Smooth muscle cell (in vitro differentiated cells): Measurements from ENCODE around the gene ERO1A. TPM values are rescaled to one million over a fixed set of nuclear protein-coding genes. Genes with fewer than 3 reads are reported as not detected.
A peak's percentile ranks its signal among the peaks of the same experiment; 100 is the strongest.

Experiments
- DNase-seq: peaks from one replicate; lab custom pipeline; 2025; ENCODE audit not compliant: unreplicated experiment; lab: John Stamatoyannopoulos, UW
- H2AFZ ChIP-seq: fragments of 200-600 bp; sonication (generic); 2 replicates; pipeline ENCODE4 v1.6.0; 2016; ENCODE audit warnings: antibody characterized with exemption, low read depth, mild to moderate bottlenecking
- H3F3A ChIP-seq: fragments of 200-600 bp; sonication (generic); 2 replicates; pipeline ENCODE4 v1.6.0; 2017; ENCODE audit warnings: antibody characterized with exemption, low read depth
- H3K27ac ChIP-seq: fragments of 200-600 bp; sonication (generic); 2 replicates; pipeline ENCODE4 v1.5.1; 2016; ENCODE audit warnings: low read depth, mild to moderate bottlenecking
- H3K27me3 ChIP-seq: fragments of 200-600 bp; sonication (generic); 2 replicates; pipeline ENCODE4 v1.6.1; 2016; ENCODE audit warnings: low read depth, mild to moderate bottlenecking
- H3K36me3 ChIP-seq: fragments of 200-600 bp; sonication (generic); 2 replicates; pipeline ENCODE4 v1.5.1; 2016; ENCODE audit warnings: low read depth
- H3K4me1 ChIP-seq: fragments of 200-600 bp; sonication (generic); 2 replicates; pipeline ENCODE4 v1.5.1; 2016; ENCODE audit warnings: low read depth
- H3K4me2 ChIP-seq: fragments of 200-600 bp; sonication (generic); 2 replicates; pipeline ENCODE4 v1.6.0; 2016; ENCODE audit warnings: mild to moderate bottlenecking
- H3K4me3 ChIP-seq: fragments of 200-600 bp; sonication (generic); 2 replicates; pipeline ENCODE4 v1.5.1; 2016; ENCODE audit warnings: mild to moderate bottlenecking
- H3K79me2 ChIP-seq: fragments of 200-600 bp; sonication (generic); 2 replicates; pipeline ENCODE4 v1.6.0; 2016; ENCODE audit warnings: low read depth, mild to moderate bottlenecking
- H3K9ac ChIP-seq: fragments of 200-600 bp; sonication (generic); 2 replicates; pipeline ENCODE4 v1.6.0; 2016; ENCODE audit warnings: low read depth
- H3K9me3 ChIP-seq: fragments of 200-600 bp; sonication (generic); replicated peaks from 2 replicates; pipeline ENCODE4 v1.5.1; 2016; ENCODE audit warnings: low read depth
- H4K20me1 ChIP-seq: fragments of 200-600 bp; sonication (generic); 2 replicates; pipeline ENCODE4 v1.6.0; 2016; ENCODE audit warnings: low read depth
- WGBS: methylation state at CpG from one replicate; pipeline ENCODE4 v1.1.7; 2016; ENCODE audit warnings: low lambda C conversion rate; 5-methylcytosine and 5-hydroxymethylcytosine counted together
- polyA plus RNA-seq: library from polyadenylated mRNA; unstranded; fragments of >200 nt; fragmentation: Nextera tagmentation; extraction: Ambion mirVana; gene quantifications from 2 replicates; pipeline ENCODE4 v1.2.1, GENCODE V29; 2016
- total RNA-seq: library from RNA; depleted of rRNA; stranded (reverse); fragments of >200 nt; gene quantifications from 2 replicates; pipeline ENCODE4 v1.2.3, GENCODE V29; 2014
- TF ChIP-seq, protein P1 (sequence below): fragments of 200-600 bp; sonication (generic); IDR thresholded peaks from 2 replicates; pipeline ENCODE4 v1.5.1; 2017; ENCODE audit warnings: borderline replicate concordance, mild to moderate bottlenecking, antibody characterized with exemption; ENCODE audit not compliant: insufficient read depth, poor library complexity, severe bottlenecking

The ERO1A gene
- total and polyA plus RNA-seq, 2 experiments from 2014 or later: 68.1 to 105 TPM

- H4K20me1 ChIP-seq: peaks cover 46% of the 10 kb centered on the region
Observed at GRCh38 chr14:52724360-52724644, 28.9 kb upstream of the ERO1A start.

DNA sequence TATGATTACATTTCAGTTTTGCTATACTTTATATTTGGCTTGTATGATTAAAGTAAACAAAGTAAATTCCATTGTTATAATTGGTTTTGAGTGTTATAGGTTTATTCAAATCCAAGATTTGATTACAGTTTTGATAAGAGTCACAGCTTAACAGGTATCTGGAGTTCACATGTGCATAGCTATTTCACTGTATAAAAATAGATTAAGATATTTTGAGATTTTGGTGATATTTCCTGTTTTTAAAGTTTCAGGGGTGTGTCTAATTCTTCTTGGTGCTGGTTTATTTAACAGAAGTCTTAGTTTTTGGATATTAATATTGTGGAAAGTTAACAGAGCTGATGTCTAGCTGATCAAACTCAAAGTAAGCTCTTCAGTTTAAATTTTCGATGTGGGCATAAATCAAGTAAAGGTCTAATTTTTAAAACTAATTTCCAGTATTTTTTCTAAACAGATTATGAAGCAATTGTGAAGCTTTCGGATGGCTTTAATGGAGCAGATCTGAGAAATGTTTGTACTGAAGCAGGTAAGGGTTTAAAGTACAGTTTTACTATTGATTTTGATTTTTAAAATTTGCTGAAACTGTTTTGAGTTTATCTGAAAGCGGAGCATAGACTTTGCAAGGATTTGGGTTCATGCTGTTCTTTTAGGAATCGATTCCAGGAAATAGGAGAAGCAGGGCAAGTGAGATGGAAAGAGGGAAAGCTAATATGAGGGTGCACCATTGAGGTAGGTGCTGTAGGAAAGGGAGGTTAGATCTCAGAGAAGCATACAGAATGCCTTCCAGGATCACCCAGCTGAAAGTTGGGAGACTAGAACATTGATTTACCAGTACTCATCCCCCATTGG, 28.4 kb upstream of the ERO1A start:
- H3K4me3 ChIP-seq: no peak overlapping the region
- TF ChIP-seq, protein P1, sequence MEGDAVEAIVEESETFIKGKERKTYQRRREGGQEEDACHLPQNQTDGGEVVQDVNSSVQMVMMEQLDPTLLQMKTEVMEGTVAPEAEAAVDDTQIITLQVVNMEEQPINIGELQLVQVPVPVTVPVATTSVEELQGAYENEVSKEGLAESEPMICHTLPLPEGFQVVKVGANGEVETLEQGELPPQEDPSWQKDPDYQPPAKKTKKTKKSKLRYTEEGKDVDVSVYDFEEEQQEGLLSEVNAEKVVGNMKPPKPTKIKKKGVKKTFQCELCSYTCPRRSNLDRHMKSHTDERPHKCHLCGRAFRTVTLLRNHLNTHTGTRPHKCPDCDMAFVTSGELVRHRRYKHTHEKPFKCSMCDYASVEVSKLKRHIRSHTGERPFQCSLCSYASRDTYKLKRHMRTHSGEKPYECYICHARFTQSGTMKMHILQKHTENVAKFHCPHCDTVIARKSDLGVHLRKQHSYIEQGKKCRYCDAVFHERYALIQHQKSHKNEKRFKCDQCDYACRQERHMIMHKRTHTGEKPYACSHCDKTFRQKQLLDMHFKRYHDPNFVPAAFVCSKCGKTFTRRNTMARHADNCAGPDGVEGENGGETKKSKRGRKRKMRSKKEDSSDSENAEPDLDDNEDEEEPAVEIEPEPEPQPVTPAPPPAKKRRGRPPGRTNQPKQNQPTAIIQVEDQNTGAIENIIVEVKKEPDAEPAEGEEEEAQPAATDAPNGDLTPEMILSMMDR: no peak
- 97% methylated on average over 4 of the region's 4 CpGs for WGBS

More at GRCh38 chr14:52724360-52724644, 28.9 kb upstream of the ERO1A start:
- H3K4me1 ChIP-seq: peaks cover 2% of the 10 kb centered on the region
- peaks cover 60% of the 10 kb centered on the region for H3K36me3 ChIP-seq
- no peak overlapping the region for H3K4me2 ChIP-seq
- H3K9me3 ChIP-seq: no peaks in the 10 kb centered on the region
- H3K79me2 ChIP-seq: peaks cover 22% of the 10 kb centered on the region
- peaks cover 28% of the 10 kb centered on the region for H3F3A ChIP-seq
- H3K27me3 ChIP-seq: no peaks in the 10 kb centered on the region
- no peak for DNase-seq
- no peak overlapping the region for H3K27ac ChIP-seq
- no peak overlapping the region for H3K4me3 ChIP-seq
- TF ChIP-seq, protein P1: no peak
- H3K9ac ChIP-seq: no peak overlapping the region
- H2AFZ ChIP-seq: no peak overlapping the region

GRCh38 chr14:52716155-52716554, 20.8 kb upstream of the ERO1A start:
- TF ChIP-seq, protein P1: no peak
- no peaks in the 10 kb centered on the region for H3K27me3 ChIP-seq
- no peak overlapping the region for H3K9ac ChIP-seq
- H3K36me3 ChIP-seq: peaks cover 82% of the 10 kb centered on the region
- no peak overlapping the region for H3K4me2 ChIP-seq
- H3K4me1 ChIP-seq: no peaks in the 10 kb centered on the region
- H2AFZ ChIP-seq: no peak overlapping the region
- peaks cover 4% of the 10 kb centered on the region for H3F3A ChIP-seq
- no peak overlapping the region for H3K27ac ChIP-seq
- no peaks in the 10 kb centered on the region for H3K9me3 ChIP-seq
- peaks cover 21% of the 10 kb centered on the region for H4K20me1 ChIP-seq
- H3K79me2 ChIP-seq: peaks cover 53% of the 10 kb centered on the region
- 95% methylated on average over 6 of the region's 6 CpGs for WGBS
- no peak overlapping the region for H3K4me3 ChIP-seq
- DNase-seq: no peak

More for the DNA sequence above, 28.4 kb upstream of the ERO1A start:
- no peaks in the 10 kb centered on the region for H3K27me3 ChIP-seq
- peaks cover 29% of the 10 kb centered on the region for H3F3A ChIP-seq
- H2AFZ ChIP-seq: no peak overlapping the region
- no peak overlapping the region for H3K9ac ChIP-seq
- peaks cover 66% of the 10 kb centered on the region for H3K36me3 ChIP-seq
- no peak overlapping the region for H3K4me2 ChIP-seq
- peaks cover 46% of the 10 kb centered on the region for H4K20me1 ChIP-seq
- no peaks in the 10 kb centered on the region for H3K9me3 ChIP-seq
- no peaks in the 10 kb centered on the region for H3K4me1 ChIP-seq
- H3K27ac ChIP-seq: peak overlapping the region; percentile 2
- DNase-seq: no peak
- peaks cover 24% of the 10 kb centered on the region for H3K79me2 ChIP-seq

DNA sequence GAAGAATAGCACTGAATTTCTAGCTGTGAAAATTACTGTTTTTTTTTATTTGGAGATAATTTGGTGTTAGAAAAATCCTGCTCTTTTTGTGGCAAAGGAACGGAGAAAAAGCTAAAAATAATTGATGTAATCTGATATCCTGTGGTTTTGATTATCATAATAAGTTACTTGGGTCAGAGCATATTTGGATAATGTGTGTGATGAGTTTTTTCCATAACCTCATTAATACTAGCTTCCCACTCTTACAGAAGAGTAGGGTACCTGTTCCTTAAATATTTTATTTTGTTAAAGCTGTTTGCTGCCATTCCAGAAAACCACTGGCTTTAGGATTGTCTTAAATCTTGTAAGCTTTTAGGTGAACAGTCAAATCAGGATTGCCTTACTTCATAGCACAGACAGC, 16.3 kb upstream of the ERO1A start:
- 81% methylated on average over 1 of the region's 1 CpG for WGBS
- Histone ChIP-seq H3K27ac (no peak overlapping the region), H3F3A (no peaks in the 10 kb centered on the region), H3K27me3 (no peaks in the 10 kb centered on the region), H3K4me2 (no peak overlapping the region), H3K9ac (no peak overlapping the region), H3K79me2 (peaks cover 77% of the 10 kb centered on the region), H3K9me3 (no peaks in the 10 kb centered on the region), H3K4me1 (peaks cover 13% of the 10 kb centered on the region), H2AFZ (no peak overlapping the region), H3K4me3 (no peak overlapping the region), H3K36me3 (peaks cover 51% of the 10 kb centered on the region), H4K20me1 (peaks cover 43% of the 10 kb centered on the region)
- no peak for DNase-seq
- TF ChIP-seq, protein P1: no peak
